BLaER1 (cell line): Measurements from ENCODE around the gene ZBTB7A.

Source experiments
- H3K27ac ChIP-seq: shearing (Covaris generic); formaldehyde crosslinking; 2 replicates; pipeline ENCODE4 v1.8.1; 2022
- H3K27me3 ChIP-seq: shearing (Covaris generic); formaldehyde crosslinking; 2 replicates; pipeline ENCODE4 v1.8.1; 2022
- H3K36me3 ChIP-seq: shearing (Covaris generic); formaldehyde crosslinking; 2 replicates; pipeline ENCODE4 v1.8.1; 2022
- H3K4me1 ChIP-seq: shearing (Covaris generic); formaldehyde crosslinking; 2 replicates; pipeline ENCODE4 v1.8.1; 2022
- H3K4me2 ChIP-seq: shearing (Covaris generic); formaldehyde crosslinking; 2 replicates; pipeline ENCODE4 v1.8.1; 2022
- H3K4me3 ChIP-seq: shearing (Covaris generic); formaldehyde crosslinking; 2 replicates; pipeline ENCODE4 v1.8.1; 2022
- H3K9ac ChIP-seq: shearing (Covaris generic); formaldehyde crosslinking; 2 replicates; pipeline ENCODE4 v1.8.1; 2022
- H3K9me3 ChIP-seq: shearing (Covaris generic); formaldehyde crosslinking; 2 replicates; pipeline ENCODE4 v1.8.1; 2022
- H4K20me1 ChIP-seq: shearing (Covaris generic); formaldehyde crosslinking; 2 replicates; pipeline ENCODE4 v1.8.1; 2022
- Cebpa-rat ChIP-seq: shearing (Covaris generic); IDR thresholded peaks from 2 replicates; pipeline ENCODE4 v1.8.1; 2022

Gene ZBTB7A

DNA sequence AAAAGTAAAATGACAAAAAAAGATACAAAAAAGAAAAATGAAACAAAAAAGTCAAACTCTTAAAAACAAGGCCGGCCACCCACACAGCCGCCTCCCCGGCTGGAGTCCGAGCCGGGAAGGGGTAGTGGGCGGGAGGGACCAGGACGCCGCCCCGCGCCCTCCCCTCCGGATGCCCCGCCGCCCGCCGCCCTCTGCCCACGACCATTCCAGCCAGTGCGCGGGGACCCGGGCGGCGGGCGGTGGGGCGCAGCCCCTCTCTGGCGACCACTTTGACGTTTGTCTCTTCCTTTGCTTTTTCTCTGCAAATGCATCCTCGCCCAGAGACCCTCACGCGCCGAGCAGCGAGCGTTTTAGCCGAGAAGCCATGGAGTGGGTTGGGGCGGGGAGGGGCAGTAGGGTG is 28.6 kb downstream of the ZBTB7A start:
- no peak for TF ChIP-seq Cebpa-rat
- peaks cover 70% of the 10 kb centered on the region for H4K20me1 ChIP-seq
- H3K4me1 ChIP-seq: no peaks in the 10 kb centered on the region
- H3K9me3 ChIP-seq: peaks cover 15% of the 10 kb centered on the region
- no peak overlapping the region for H3K4me3 ChIP-seq
- H3K36me3 ChIP-seq: peaks cover 86% of the 10 kb centered on the region
- H3K27ac ChIP-seq: no peak overlapping the region
- no peak overlapping the region for H3K9ac ChIP-seq
- H3K27me3 ChIP-seq: no peaks in the 10 kb centered on the region
- no peak overlapping the region for H3K4me2 ChIP-seq

DNA sequence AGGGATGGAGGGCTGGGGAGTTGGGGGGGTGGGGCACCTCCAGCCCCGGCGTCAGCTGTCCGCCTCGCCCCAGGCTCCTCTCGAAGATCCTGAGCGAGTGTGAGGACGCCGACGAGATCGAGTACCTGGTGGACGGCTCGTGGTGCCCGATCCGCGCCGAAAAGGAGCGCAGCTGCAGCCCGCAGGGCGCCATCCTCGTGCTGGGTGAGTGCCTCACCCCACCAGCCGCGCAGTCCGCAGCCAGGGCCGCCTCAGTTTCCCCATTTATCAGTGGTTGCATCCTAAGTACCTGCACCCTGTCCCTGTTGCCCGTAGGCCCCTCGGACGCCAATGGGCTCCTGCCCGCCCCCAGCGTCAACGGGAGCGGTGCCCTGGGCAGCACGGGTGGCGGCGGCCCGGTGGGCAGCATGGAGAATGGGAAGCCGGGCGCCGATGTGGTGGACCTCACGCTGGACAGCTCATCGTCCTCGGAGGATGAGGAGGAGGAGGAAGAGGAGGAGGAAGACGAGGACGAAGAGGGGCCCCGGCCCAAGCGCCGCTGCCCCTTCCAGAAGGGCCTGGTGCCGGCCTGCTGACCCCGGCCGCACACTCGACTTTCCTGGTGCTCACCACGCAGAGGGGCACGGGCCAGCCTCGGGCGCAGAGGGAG is 29.3 kb downstream of the ZBTB7A start:
- Histone ChIP-seq H3K27me3 (no peaks in the 10 kb centered on the region), H3K4me2 (no peak overlapping the region), H3K9ac (no peak overlapping the region), H3K4me3 (no peak overlapping the region), H3K36me3 (peaks cover 87% of the 10 kb centered on the region), H3K9me3 (peaks cover 15% of the 10 kb centered on the region), H4K20me1 (peaks cover 66% of the 10 kb centered on the region), H3K27ac (no peak overlapping the region), H3K4me1 (no peaks in the 10 kb centered on the region)
- TF ChIP-seq Cebpa-rat: no peak

DNA sequence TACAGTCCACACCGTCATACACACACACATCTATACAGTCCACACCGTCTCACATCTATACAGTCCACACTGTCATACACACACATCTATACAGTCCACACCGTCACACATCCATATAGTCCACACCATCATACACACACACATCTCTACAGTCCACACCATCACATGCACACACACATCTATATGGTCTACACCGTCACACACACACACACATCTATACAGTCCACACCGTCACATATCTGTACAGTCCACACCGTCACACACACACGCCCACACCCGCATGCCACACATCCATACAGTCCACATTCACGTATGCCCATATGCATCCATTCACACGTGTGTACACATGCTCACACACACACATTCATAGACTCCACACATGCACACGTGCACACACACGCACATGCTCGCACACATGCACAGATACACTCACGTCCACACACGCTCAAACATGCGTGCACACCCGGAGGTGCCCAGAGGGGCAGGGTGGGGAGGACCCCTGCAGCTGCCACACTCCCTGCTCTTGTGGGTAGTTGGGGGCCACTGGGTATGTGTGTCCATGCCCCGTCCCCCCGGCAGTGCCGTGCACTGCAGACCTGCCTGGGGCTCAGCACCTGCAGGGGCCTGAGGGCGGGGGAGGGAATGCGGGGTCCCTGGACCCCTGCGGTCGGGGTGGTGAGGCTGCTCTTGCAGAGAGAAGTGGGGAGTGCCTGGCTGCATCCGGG is 30.0 kb downstream of the ZBTB7A start:
- Histone ChIP-seq H3K4me3 (no peak overlapping the region), H4K20me1 (peaks cover 66% of the 10 kb centered on the region), H3K36me3 (peaks cover 87% of the 10 kb centered on the region), H3K9me3 (peaks cover 15% of the 10 kb centered on the region), H3K4me1 (no peaks in the 10 kb centered on the region), H3K27ac (no peak overlapping the region), H3K9ac (no peak overlapping the region), H3K27me3 (no peaks in the 10 kb centered on the region), H3K4me2 (no peak overlapping the region)
- TF ChIP-seq Cebpa-rat: no peak

DNA sequence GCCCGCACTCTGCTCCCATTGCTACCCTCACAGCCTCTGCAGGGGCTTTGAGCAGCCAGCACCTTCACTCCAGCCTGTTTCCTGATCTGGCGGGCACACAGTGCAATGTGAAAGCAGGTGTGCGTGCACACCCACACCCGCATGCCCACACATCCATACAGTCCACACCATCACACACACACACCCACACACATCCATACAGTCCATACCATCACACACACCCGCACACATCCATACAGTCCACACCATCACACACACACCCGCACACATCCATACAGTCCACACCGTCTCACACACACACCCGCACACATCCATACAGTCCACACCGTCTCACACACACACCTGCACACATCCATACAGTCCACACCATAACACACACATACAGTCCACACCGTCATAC is 31.1 kb downstream of the ZBTB7A start:
- no peak overlapping the region for H3K4me2 ChIP-seq
- no peak for TF ChIP-seq Cebpa-rat
- H3K9me3 ChIP-seq: peaks cover 15% of the 10 kb centered on the region
- no peak overlapping the region for H3K9ac ChIP-seq
- H4K20me1 ChIP-seq: peaks cover 54% of the 10 kb centered on the region
- no peaks in the 10 kb centered on the region for H3K27me3 ChIP-seq
- H3K27ac ChIP-seq: no peak overlapping the region
- H3K36me3 ChIP-seq: peaks cover 90% of the 10 kb centered on the region
- no peaks in the 10 kb centered on the region for H3K4me1 ChIP-seq
- no peak overlapping the region for H3K4me3 ChIP-seq

DNA sequence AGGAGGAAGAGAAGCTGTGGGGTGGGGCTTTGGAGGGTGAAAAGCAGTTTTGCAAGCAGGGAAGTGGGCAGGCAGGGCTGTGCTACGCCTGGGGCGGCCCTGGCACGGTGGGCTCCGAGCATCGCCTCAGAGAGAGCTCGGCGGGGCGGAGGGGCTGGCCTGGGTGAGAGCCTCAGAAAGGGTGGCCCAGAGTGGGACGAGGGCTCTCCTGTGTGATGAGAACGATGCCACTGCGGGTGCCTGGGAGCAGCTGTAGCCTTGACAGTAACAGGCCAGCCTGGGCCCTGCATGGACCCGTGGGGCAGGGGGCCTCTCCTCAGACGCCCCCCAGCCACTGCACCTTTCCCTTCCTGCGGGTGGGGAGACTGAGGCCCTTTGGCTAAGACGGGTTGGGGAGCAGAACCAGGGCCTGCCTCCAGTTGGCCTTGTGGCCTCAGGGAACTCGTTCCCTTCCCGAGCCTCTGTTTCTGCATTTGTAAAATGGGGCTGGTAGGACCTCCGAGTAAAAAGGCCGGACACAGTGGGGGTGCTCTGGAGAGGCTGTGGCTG is 31.6 kb downstream of the ZBTB7A start:
- Histone ChIP-seq H4K20me1 (peaks cover 49% of the 10 kb centered on the region), H3K4me3 (no peak overlapping the region), H3K27ac (no peak overlapping the region), H3K9me3 (peaks cover 15% of the 10 kb centered on the region), H3K9ac (no peak overlapping the region), H3K4me1 (no peaks in the 10 kb centered on the region), H3K4me2 (no peak overlapping the region), H3K36me3 (peaks cover 90% of the 10 kb centered on the region), H3K27me3 (no peaks in the 10 kb centered on the region)
- no peak for TF ChIP-seq Cebpa-rat

DNA sequence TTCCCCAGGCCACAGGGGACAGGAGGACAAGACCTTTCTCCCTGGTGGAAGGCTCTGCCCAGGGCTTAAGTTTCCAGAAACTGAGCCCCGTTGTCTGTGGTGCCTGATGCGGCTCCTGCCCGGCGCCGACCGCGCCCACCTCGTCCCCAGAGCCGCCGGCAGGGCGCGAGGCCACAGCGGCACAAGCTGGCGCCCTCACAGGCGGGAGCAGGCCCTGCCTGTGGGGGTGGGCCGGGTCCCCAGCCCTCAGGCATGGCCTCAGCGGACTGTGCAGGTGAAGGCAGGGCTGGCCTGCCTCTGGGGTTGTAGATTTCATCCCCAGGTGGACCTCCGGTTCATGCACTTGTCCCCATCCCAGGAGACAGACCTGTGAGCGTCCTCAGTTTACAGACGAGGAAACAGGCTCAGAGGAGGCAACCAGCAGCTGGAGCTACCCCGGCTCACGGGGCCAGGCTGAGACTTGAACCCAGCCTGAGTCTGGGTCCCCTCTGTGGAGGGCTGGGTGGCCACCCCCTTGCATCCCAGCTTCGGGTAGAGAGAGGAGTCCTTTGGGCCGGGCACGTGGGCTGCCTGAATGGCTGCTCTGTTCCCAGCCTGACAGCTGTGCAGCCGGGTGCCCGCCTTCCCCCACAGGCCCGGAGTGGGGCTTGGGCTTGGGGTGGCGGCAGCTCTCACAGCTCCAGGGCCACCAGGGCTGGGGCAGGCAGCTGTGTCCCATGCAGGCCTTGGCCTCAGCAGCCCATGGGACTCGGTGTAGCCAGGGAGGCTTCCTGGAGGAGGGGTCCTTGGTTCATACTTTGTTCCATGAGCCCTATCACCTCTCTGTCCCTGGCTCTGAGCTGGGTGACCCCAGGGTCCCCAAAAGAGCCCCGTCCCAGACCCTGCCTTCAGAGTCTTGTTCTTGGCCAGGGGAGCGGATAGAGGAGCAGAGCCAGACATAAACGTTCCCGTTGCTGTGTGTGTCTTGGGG is 32.4 kb downstream of the ZBTB7A start:
- H3K27ac ChIP-seq: no peak overlapping the region
- peaks cover 15% of the 10 kb centered on the region for H3K9me3 ChIP-seq
- H4K20me1 ChIP-seq: peaks cover 42% of the 10 kb centered on the region
- no peaks in the 10 kb centered on the region for H3K4me1 ChIP-seq
- peaks cover 97% of the 10 kb centered on the region for H3K36me3 ChIP-seq
- no peak overlapping the region for H3K9ac ChIP-seq
- no peaks in the 10 kb centered on the region for H3K27me3 ChIP-seq
- no peak overlapping the region for H3K4me3 ChIP-seq
- H3K4me2 ChIP-seq: no peak overlapping the region
- no peak for TF ChIP-seq Cebpa-rat

DNA sequence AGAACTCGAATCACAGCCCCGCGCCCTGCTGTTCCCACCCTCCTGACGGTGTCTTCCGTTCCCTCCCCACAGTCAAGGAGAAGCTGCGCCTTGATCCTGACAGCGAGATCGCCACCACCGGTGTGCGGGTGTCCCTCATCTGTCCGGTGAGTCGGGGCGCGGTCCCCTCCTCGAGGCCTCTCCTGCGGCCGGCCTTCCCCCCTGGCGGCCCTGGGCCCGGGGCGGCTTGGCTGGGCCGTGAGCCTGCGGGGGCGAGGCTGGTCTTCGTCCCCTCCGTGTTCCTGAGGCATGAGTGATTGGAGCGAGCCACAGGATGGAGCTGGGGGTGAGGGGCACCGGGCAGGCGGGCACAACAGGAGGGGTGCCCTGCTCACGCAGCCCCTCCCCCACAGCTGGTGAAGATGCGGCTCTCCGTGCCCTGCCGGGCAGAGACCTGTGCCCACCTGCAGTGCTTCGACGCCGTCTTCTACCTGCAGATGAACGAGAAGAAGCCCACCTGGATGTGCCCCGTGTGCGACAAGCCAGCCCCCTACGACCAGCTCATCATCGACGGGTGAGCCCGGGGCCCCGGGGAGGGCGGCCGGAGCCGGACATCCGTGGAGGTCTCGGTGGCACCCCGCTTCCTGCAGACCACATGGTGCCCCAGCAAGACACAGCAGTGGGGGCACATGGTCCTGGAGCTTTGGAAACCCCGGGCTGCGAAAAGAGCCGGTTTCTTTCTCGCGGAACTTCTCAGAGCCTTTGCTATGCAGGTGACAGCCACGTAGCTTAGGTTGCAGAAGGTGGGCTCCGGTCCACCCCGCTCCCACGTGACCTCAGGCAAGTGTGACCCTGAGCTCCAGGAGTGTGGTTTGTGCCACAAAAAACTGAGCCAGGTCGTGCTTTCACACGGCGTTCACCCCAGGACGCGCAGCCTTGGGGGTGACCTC is 33.4 kb downstream of the ZBTB7A start:
- TF ChIP-seq Cebpa-rat: no peak
- H3K9ac ChIP-seq: no peak overlapping the region
- H3K36me3 ChIP-seq: peaks cover 99% of the 10 kb centered on the region
- H3K27ac ChIP-seq: no peak overlapping the region
- peaks cover 38% of the 10 kb centered on the region for H4K20me1 ChIP-seq
- no peaks in the 10 kb centered on the region for H3K4me1 ChIP-seq
- no peak overlapping the region for H3K4me3 ChIP-seq
- no peaks in the 10 kb centered on the region for H3K27me3 ChIP-seq
- H3K4me2 ChIP-seq: no peak overlapping the region
- H3K9me3 ChIP-seq: peaks cover 15% of the 10 kb centered on the region

DNA sequence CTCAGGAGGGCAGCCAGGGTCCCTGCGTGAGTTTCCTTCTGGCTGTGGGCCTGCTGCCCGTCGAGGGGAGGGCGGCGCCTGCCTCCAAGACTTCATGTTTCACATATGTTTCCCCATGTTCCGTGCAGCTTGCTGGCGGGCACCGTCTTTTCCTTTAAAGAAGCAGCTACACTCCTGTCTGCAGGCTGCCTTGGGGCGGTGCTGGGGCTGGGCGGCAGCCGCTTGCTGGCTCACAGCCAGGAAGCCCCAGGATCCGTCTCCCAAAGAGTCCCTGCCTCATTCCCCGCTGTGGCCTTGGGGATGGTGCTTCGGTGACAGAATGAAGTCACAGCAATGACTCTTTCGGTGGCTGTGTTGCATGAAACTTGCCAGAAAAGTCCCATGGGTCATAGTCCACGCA is 34.3 kb downstream of the ZBTB7A start:
- TF ChIP-seq Cebpa-rat: no peak
- H4K20me1 ChIP-seq: peaks cover 37% of the 10 kb centered on the region
- H3K9ac ChIP-seq: no peak overlapping the region
- peaks cover 15% of the 10 kb centered on the region for H3K9me3 ChIP-seq
- H3K27ac ChIP-seq: no peak overlapping the region
- H3K4me2 ChIP-seq: no peak overlapping the region
- no peaks in the 10 kb centered on the region for H3K27me3 ChIP-seq
- H3K36me3 ChIP-seq: peaks cover 99% of the 10 kb centered on the region
- no peaks in the 10 kb centered on the region for H3K4me1 ChIP-seq
- H3K4me3 ChIP-seq: no peak overlapping the region

DNA sequence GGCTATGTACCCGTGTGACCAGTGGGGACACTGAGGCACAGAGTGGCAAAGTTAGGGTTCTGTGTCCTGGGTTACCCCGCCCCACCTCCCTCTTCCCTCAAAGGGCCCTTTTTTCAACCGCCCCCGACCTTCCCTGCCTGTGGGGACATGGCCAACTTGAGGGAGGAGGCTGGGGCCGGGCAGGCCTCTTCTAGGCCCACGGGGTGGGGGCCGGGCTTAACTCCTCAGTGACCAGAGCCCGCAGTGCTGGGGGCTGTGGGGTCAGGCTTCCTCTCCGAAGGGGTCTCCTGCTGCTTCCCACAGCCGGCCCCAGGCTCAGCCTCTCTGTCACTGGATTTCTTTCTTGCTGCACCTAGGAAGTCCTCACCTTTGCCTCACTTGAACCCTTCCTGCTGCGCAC is 35.3 kb downstream of the ZBTB7A start:
- TF ChIP-seq Cebpa-rat: no peak
- H3K36me3 ChIP-seq: peaks cover 99% of the 10 kb centered on the region
- H4K20me1 ChIP-seq: peaks cover 41% of the 10 kb centered on the region

More for the DNA sequence above, 35.3 kb downstream of the ZBTB7A start:
- Histone ChIP-seq H3K27me3 (no peaks in the 10 kb centered on the region), H3K9me3 (peaks cover 9% of the 10 kb centered on the region), H3K4me1 (no peaks in the 10 kb centered on the region), H3K4me3 (no peak overlapping the region), H3K27ac (peak overlapping the region; percentile 18; the same call in 1 of the 2 replicates), H3K9ac (no peak overlapping the region), H3K4me2 (no peak overlapping the region)
